Mammary epithelial cell (primary cell): ENCODE data around the gene EP400.

Experiments used
- CTCF ChIP-seq, 2 donors: IDR thresholded peaks in 1 of 2; conservative IDR thresholded peaks in 1 of 2; 2 replicates each; pipeline ENCODE4 v1.5.1; 2011 to 2012; ENCODE audit warnings: inconsistent platforms in 2 of 2, low read length in 2 of 2, mild to moderate bottlenecking in 2 of 2, control low read depth in 1 of 2, low read depth in 1 of 2; ENCODE audit not compliant: insufficient read depth in 1 of 2; ENCODE audit errors: extremely low read depth in 1 of 2
- EZH2 ChIP-seq: IDR thresholded peaks from 2 replicates; pipeline ENCODE4 v1.6.1; 2012; ENCODE audit warnings: low read length, inconsistent platforms, borderline replicate concordance

DNA sequence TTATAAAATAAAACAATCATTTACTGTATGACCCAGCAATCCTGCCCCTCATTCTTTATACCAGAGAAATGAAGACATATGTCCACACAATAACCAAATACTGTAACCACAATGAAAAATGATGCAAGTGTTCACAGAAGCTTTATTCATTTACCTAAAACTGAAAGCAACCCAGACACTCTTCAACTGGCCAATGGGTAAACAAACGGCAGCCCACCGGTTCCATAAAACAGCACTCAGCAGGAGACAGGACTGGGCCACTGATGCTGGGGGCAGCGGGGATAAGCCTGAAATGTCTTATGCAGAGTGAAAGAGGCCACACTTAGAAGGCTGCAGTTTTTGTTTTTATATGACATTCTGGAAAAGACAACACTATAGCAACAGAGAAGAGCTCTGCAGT is 179.3 kb downstream of the EP400 start:
- TF ChIP-seq EZH2 (no peak), CTCF (conservative IDR thresholded peaks at IDR 0.05 in 1 of 2, IDR thresholded peaks at IDR 0.05 in 1 of 2; ENCODE audit: extremely low read depth in 1 of 2, insufficient read depth in 1 of 2, low read depth in 1 of 2, low read length in 2 of 2) (no peak)
